HCT116 (cell line): Measurements from ENCODE around the gene CPT2. TPM values are rescaled to one million over a fixed set of nuclear protein-coding genes. Genes with fewer than 3 reads are reported as not detected.

Experiments used
- ATAC-seq: fragments of 200-7000 bp; cut with Tn5 transposase; 2 replicates; pipeline ENCODE4 v1.9.1; 2020; ENCODE audit warnings: mild to moderate bottlenecking, moderate library complexity
- BruUV-seq: library from RNA; stranded (reverse); fragments of 400-500 nt; replicated peaks from 2 replicates; lab custom pipeline; 2021; lab: Mats Ljungman, UMichigan
- CTCF ChIA-PET: fragments of 300-600 bp; sonication (Branson Sonifier 250); formaldehyde crosslinking; loops from one replicate; lab custom pipeline; 2021; ENCODE audit warnings: antibody characterized with exemption; lab: Charles Lee
- POLR2A ChIA-PET: fragments of 300-600, 350-600 bp; sonication (Branson Sonifier 250); formaldehyde crosslinking; loops from one replicate; lab custom pipeline; 2021; ENCODE audit warnings: antibody characterized with exemption; lab: Charles Lee
- RAD21 ChIA-PET, 2 experiments: fragments of 300-600 bp; sonication (Branson Sonifier 250); formaldehyde crosslinking; loops; one replicate each; lab custom pipeline; 2023; ENCODE audit warnings: low total read pairs in 2 of 2; ENCODE audit not compliant: uncharacterized antibody in 2 of 2, unreplicated experiment in 2 of 2, low non-redundant PET in 1 of 2; lab: Charles Lee
- DNase-seq: peaks from one replicate; pipeline ENCODE4 v3.0.0-alpha.2; 2010; ENCODE audit warnings: low read depth, low spot score
- H2AFZ ChIP-seq: fragments of 200-600 bp; shearing (Covaris generic), sonication (generic); 2 replicates; pipeline ENCODE4 v1.6.1; 2017; ENCODE audit warnings: low read depth, mixed run types, mixed read lengths, antibody characterized with exemption, low read length; ENCODE audit not compliant: poor library complexity, severe bottlenecking
- H3K27ac ChIP-seq: 2 replicates; pipeline ENCODE4 v1.5.1; 2012; ENCODE audit warnings: low read depth, low read length
- H3K27me3 ChIP-seq: fragments of 200-600 bp; sonication (generic); 2 replicates; pipeline ENCODE4 v1.6.1; 2016; ENCODE audit warnings: mixed run types, low read length, mixed read lengths; ENCODE audit not compliant: insufficient read depth
- H3K36me3 ChIP-seq, 2 experiments: fragments of 200-500 bp in 1 of 2; fragments of 200-600 bp in 1 of 2; sonication (Bioruptor generic) in 1 of 2; sonication (generic) in 1 of 2; 2 replicates each; pipeline versions ENCODE4 v1.5.1 to v1.6.1; 2014 to 2016; ENCODE audit warnings: low read length in 2 of 2, inconsistent platforms in 1 of 2, mixed read lengths in 1 of 2, mixed run types in 1 of 2; ENCODE audit not compliant: insufficient read depth in 2 of 2, control insufficient read depth in 1 of 2
- H3K4me1 ChIP-seq, 2 experiments: fragments of 200-600 bp in 1 of 2; sonication (generic) in 1 of 2; 2 replicates each; pipeline versions ENCODE4 v1.5.1 to v1.6.1; 2012 to 2017; ENCODE audit warnings: low read length in 2 of 2, inconsistent platforms in 1 of 2, mild to moderate bottlenecking in 1 of 2, mixed read lengths in 1 of 2, mixed run types in 1 of 2, moderate library complexity in 1 of 2; ENCODE audit not compliant: insufficient read depth in 2 of 2, control insufficient read depth in 1 of 2
- H3K4me2 ChIP-seq: fragments of 200-600 bp; sonication (generic); 2 replicates; pipeline ENCODE4 v1.6.1; 2017; ENCODE audit warnings: mixed run types, low read length, mixed read lengths
- H3K4me3 ChIP-seq, 2 experiments: fragments of 200-600 bp in 1 of 2; sonication (generic) in 1 of 2; replicated peaks in 1 of 2; 2 replicates each; pipeline ENCODE4 v1.5.1; 2011 to 2016; ENCODE audit warnings: low read length in 2 of 2, control low read depth in 1 of 2, low read depth in 1 of 2, mild to moderate bottlenecking in 1 of 2, mixed read lengths in 1 of 2, mixed run types in 1 of 2
- H3K79me2 ChIP-seq: fragments of 200-600 bp; sonication (generic); 2 replicates; pipeline ENCODE4 v1.6.1; 2017; ENCODE audit warnings: mild to moderate bottlenecking, mixed run types, low read length, moderate library complexity, mixed read lengths; ENCODE audit not compliant: insufficient read depth
- H3K9ac ChIP-seq: fragments of 200-600 bp; sonication (generic); 2 replicates; pipeline ENCODE4 v1.6.1; 2016; ENCODE audit warnings: low read length, mixed read lengths
- H3K9me2 ChIP-seq: fragments of 200-600 bp; sonication (generic), shearing (Covaris generic); 2 replicates; pipeline ENCODE4 v1.6.1; 2017; ENCODE audit warnings: mixed run types, mild to moderate bottlenecking, moderate library complexity; ENCODE audit not compliant: insufficient read depth
- H3K9me3 ChIP-seq, 2 experiments: fragments of 200-500 bp in 1 of 2; fragments of 200-600 bp in 1 of 2; sonication (Bioruptor generic) in 1 of 2; sonication (generic) in 1 of 2; 2 replicates each; pipeline ENCODE4 v1.6.1; 2014 to 2017; ENCODE audit warnings: low read length in 2 of 2, mixed read lengths in 2 of 2, inconsistent platforms in 1 of 2, low read depth in 1 of 2, mild to moderate bottlenecking in 1 of 2, mixed run types in 1 of 2, moderate library complexity in 1 of 2; ENCODE audit not compliant: control insufficient read depth in 1 of 2, insufficient read depth in 1 of 2
- H4K20me1 ChIP-seq: fragments of 200-600 bp; sonication (generic), shearing (Covaris generic); 2 replicates; pipeline ENCODE4 v1.6.1; 2017; ENCODE audit warnings: mixed run types, mild to moderate bottlenecking, moderate library complexity; ENCODE audit not compliant: insufficient read depth
- ATF3 ChIP-seq: IDR thresholded peaks from 2 replicates; pipeline ENCODE4 v1.6.1; 2012
- CEBPB ChIP-seq: IDR thresholded peaks from 2 replicates; pipeline ENCODE4 v1.6.1; 2012; ENCODE audit warnings: low read depth
- CTCF ChIP-seq, 3 experiments: fragments of 200-600 bp in 1 of 3; sonication (generic) in 1 of 3; IDR thresholded peaks in 2 of 3; conservative IDR thresholded peaks in 1 of 3; 2 replicates each; pipeline ENCODE4 v1.5.1; 2012 to 2017; ENCODE audit warnings: low read depth in 2 of 3, low read length in 2 of 3, antibody characterized with exemption in 1 of 3, borderline replicate concordance in 1 of 3, control low read depth in 1 of 3, mild to moderate bottlenecking in 1 of 3, mixed read lengths in 1 of 3, mixed run types in 1 of 3, moderate library complexity in 1 of 3; ENCODE audit not compliant: insufficient read depth in 1 of 3
- EGR1 ChIP-seq: IDR thresholded peaks from 2 replicates; pipeline ENCODE4 v1.6.1; 2012; ENCODE audit warnings: low read depth
- ELF1 ChIP-seq: IDR thresholded peaks from 2 replicates; pipeline ENCODE4 v1.6.1; 2012; ENCODE audit warnings: low read depth, borderline replicate concordance
- EZH2 ChIP-seq: fragments of 200-600 bp; sonication (generic); IDR thresholded peaks from 2 replicates; pipeline ENCODE4 v1.6.1; 2017; ENCODE audit warnings: antibody characterized with exemption, mixed run types
- POLR2A ChIP-seq: IDR thresholded peaks from 2 replicates; pipeline ENCODE4 v1.7.0; 2011; ENCODE audit warnings: borderline replicate concordance; ENCODE audit not compliant: insufficient read depth, insufficient read length; ENCODE audit errors: extremely low read depth
- POLR2AphosphoS5 ChIP-seq: IDR thresholded peaks from 2 replicates; pipeline ENCODE4 v1.6.1; 2011; ENCODE audit warnings: mild to moderate bottlenecking, low read depth, low read length, moderate library complexity
- SP1 ChIP-seq: IDR thresholded peaks from 2 replicates; pipeline ENCODE4 v1.6.1; 2012; ENCODE audit warnings: low read depth
- YY1 ChIP-seq: IDR thresholded peaks from 2 replicates; pipeline ENCODE4 v1.6.1; 2011; ENCODE audit warnings: low read length, low read depth, moderate library complexity, mild to moderate bottlenecking; ENCODE audit not compliant: insufficient replicate concordance; ENCODE audit errors: extremely low read depth
- ZBTB33 ChIP-seq: IDR thresholded peaks from 2 replicates; pipeline ENCODE4 v1.6.1; 2011; ENCODE audit warnings: mild to moderate bottlenecking, low read length, moderate library complexity; ENCODE audit not compliant: insufficient replicate concordance; ENCODE audit errors: extremely low read depth
- ZFX ChIP-seq: fragments of 450-650 bp; IDR thresholded peaks from 2 replicates; pipeline ENCODE4 v1.6.1; 2017
- ZNF274 ChIP-seq: fragments of 200-500 bp; sonication (Bioruptor generic); IDR thresholded peaks from 2 replicates; pipeline ENCODE4 v1.6.1; 2014; ENCODE audit warnings: mild to moderate bottlenecking, low read depth, low read length, inconsistent platforms
- intact Hi-C: fragments of 100-400 bp; cut with micrococcal nuclease; formaldehyde crosslinking; loops from 2 replicates; pipeline ENCODE4 v1.10.0; 2022
- total RNA-seq: library from RNA; stranded (reverse); gene quantifications from one replicate; pipeline ENCODE4 v1.2.1, GENCODE V29; 2021; ENCODE audit not compliant: unreplicated experiment
- TF ChIP-seq, protein P1 (sequence below): IDR thresholded peaks from 2 replicates; pipeline ENCODE4 v1.6.1; 2012; ENCODE audit warnings: low read depth

CPT2 gene
- total RNA-seq, 1 experiment from 2014 or later: 18.1 TPM

- Histone ChIP-seq H3K27ac (no peak overlapping the region), H3K4me2 (no peak overlapping the region), H3K9me3 (no peaks in the 10 kb centered on the region), H2AFZ (no peak overlapping the region), H3K27me3 (no peaks in the 10 kb centered on the region), H3K36me3 (no peaks in the 10 kb centered on the region), H3K4me3 (no peak overlapping the region), H4K20me1 (no peaks in the 10 kb centered on the region), H3K79me2 (no peaks in the 10 kb centered on the region), H3K9ac (no peak overlapping the region), H3K9me2 (no peaks in the 10 kb centered on the region), H3K4me1 (peaks cover 3 to 6% of the 10 kb centered on the region in 2 experiments; a peak in 3 of 4 replicates)
- RAD21 ChIA-PET: no interaction called here
- CTCF ChIA-PET: no interaction called here
- intact Hi-C loops: no loop called here
- POLR2A ChIA-PET: interaction anchor here (0.6 kb wide), 1 partner anchor 257 kb away, joined by 3 read pairs; no protein-coding TSS in a partner anchor
- TF ChIP-seq ELF1 (no peak), EGR1 (no peak), POLR2AphosphoS5 (no peak), POLR2A (no peak), ZBTB33 (no peak), CTCF (IDR thresholded peaks at IDR 0.05 in 2 of 3, conservative IDR thresholded peaks at IDR 0.05 in 1 of 3; ENCODE audit: borderline replicate concordance in 1 of 3, insufficient read depth in 1 of 3, low read depth in 2 of 3, low read length in 2 of 3) (no peak), ZFX (no peak), ZNF274 (no peak), SP1 (no peak), YY1 (no peak), CEBPB (no peak), EZH2 (no peak), ATF3 (no peak)
- TF ChIP-seq, protein P1, sequence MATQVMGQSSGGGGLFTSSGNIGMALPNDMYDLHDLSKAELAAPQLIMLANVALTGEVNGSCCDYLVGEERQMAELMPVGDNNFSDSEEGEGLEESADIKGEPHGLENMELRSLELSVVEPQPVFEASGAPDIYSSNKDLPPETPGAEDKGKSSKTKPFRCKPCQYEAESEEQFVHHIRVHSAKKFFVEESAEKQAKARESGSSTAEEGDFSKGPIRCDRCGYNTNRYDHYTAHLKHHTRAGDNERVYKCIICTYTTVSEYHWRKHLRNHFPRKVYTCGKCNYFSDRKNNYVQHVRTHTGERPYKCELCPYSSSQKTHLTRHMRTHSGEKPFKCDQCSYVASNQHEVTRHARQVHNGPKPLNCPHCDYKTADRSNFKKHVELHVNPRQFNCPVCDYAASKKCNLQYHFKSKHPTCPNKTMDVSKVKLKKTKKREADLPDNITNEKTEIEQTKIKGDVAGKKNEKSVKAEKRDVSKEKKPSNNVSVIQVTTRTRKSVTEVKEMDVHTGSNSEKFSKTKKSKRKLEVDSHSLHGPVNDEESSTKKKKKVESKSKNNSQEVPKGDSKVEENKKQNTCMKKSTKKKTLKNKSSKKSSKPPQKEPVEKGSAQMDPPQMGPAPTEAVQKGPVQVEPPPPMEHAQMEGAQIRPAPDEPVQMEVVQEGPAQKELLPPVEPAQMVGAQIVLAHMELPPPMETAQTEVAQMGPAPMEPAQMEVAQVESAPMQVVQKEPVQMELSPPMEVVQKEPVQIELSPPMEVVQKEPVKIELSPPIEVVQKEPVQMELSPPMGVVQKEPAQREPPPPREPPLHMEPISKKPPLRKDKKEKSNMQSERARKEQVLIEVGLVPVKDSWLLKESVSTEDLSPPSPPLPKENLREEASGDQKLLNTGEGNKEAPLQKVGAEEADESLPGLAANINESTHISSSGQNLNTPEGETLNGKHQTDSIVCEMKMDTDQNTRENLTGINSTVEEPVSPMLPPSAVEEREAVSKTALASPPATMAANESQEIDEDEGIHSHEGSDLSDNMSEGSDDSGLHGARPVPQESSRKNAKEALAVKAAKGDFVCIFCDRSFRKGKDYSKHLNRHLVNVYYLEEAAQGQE: no peak
- no TSS peak for BruUV-seq
- DNase-seq (no peak), ATAC-seq (no peak)
Observed at GRCh38 chr1:53174971-53175913, 21.4 kb upstream of the CPT2 start.
